GM21786 (cell line): ENCODE measurements around the gene METAP2.

ENCODE experiments used
- ATAC-seq: cut with Tn5 transposase; IDR thresholded peaks from one replicate; pipeline ENCODE4 v1.9.1; 2021; ENCODE audit not compliant: unreplicated experiment

Gene METAP2

DNA sequence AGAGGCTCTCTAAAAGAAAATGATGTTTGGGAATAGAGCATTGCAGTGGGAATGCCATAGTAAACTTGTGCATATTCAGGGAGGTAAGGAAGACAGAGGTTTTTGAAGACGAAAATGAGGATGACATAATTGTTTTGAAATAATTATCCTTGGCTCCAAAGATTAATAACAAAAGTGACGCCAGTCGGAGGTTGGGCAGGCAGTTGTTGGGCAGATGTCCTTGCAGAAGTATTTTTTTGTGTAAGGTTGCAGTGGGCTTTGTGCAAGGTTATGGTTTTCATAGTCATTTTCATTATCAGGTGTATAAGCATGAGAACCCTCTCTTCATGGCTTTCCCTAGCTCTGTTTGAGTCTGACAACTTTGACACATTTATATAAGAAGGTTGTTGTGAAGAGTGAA is 35.3 kb downstream of the METAP2 start:
- ATAC-seq, result no peak

GRCh38 chr12:95511977-95512376 is 38.0 kb downstream of the METAP2 start:
- no peak for ATAC-seq

GRCh38 chr12:95513599-95513998 is 39.6 kb downstream of the METAP2 start:
- no peak for ATAC-seq

- no peak for ATAC-seq
Measured at GRCh38 chr12:95515197-95515596, 41.2 kb downstream of the METAP2 start.

DNA sequence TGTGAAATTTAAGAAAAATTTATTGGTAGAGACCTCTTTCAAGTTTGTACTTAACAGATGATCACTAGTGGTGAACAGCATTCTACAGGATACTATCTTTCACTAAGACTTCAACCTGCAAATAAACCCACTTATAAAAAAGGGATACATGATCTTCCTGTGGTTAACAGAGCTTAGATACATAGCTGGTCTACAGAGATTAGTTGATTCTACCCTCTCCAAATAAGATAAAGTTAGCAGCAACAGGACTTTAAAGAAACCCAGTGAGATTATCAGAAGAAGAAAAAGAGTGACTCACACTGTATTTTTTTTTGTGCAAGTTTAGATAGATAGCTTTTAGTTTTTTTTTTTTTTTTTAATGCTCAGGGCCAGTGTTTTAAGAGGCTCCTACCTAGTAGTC is 42.8 kb downstream of the METAP2 start:
- no peak for ATAC-seq

DNA sequence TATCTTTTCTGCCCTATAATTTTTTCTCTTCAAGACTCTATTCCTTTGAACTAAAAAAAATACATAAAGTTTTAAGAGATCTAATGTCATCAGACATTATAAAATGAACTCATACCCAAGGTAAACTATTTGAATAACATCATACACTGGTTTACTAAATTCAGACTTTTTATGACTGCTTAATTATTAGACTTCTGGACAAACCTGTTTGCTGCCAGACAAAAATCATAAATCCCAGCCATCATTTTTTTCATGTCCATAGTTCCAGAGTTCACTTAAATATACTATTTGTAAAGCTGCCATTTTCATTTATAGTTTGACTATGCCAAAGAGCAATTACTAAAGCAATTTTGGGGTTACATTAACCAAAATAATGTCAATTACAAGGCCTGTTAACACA is 43.3 kb downstream of the METAP2 start:
- ATAC-seq, result no peak

GRCh38 chr12:95518944-95519343 is 45.0 kb downstream of the METAP2 start:
- no peak for ATAC-seq

DNA sequence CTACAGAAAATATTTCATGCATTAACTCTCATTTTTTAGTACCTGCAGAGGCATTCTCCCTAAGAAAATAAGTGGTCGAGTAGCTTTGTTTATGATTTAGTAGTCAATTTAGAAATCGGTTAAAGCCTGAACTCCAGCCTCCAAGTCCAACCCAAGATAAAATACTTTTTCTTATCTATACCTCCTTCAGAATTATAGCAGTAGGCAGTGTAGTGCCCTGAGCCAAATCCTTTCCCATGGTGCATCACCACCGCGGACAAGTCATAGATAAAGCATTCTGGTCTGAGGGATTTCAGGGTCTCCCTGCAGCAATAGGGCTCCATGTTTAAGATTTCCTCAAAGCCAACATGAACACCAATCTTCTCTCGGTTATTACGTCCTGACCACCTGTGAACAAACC is 46.9 kb downstream of the METAP2 start:
- no peak for ATAC-seq

DNA sequence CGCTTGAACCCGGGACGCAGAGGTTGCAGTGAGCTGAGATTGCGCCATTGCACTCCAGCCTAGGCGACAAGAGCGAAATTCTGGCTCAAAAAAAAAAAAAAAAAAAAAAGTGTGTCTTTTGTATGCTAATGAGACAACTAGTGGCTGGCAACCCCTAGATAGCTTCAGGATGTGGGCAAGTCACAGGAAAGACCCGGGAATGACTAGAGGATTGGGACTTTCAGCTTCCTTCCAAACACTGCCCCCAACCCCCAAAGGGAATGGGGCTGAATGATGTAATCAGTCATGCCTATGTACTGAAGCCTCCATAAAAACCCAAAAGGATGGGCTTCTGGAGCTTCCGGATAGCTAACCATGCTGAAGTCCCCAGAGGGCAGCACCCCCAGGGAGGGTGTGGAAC is 48.7 kb downstream of the METAP2 start:
- ATAC-seq, result no peak

GRCh38 chr12:95528431-95528830 is 54.5 kb downstream of the METAP2 start:
- ATAC-seq, result no peak

- ATAC-seq, result no peak
Measured at GRCh38 chr12:95529693-95530225, 55.8 kb downstream of the METAP2 start.

- ATAC-seq, result no peak
Measured at GRCh38 chr12:95532851-95533250, 58.9 kb downstream of the METAP2 start.

DNA sequence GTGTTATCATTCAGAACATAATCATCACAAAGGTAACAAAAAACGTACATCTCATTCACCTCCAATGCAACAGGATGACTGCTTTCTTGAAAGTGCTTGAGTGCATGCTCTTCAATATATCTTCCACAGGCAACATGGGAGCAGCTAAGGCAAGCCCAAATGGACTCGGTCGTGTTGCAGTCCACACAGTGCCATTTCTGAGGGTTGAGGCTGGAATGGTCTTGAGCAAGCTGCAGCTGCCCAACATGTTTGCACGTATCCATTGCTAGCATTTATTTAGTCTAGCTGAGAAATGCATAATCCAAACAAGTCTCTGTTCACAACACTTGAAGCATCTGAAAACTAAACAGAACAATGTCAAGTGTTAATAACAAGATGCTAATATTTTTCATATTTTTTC is 60.0 kb downstream of the METAP2 start:
- ATAC-seq, result no peak

GRCh38 chr12:95538006-95538405 is 64.1 kb downstream of the METAP2 start:
- no peak for ATAC-seq

DNA sequence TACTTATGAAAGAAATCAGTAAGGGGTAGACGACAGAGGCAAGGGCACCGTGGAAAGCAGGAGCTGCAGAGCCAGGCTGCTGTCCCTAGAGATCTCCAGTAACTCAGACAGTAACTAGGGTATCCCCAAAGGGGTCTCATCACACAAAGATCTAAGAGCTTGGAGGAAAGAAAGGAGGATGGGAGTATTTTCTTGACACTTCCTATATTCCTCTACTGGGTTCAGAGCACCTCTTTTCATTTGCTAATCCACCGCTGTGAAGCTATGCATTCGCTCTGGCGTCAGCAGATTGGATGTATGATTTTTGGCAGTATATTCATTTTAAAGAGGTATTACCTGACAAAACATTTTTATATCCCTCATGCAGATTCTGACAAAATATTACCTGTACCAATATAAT is 64.7 kb downstream of the METAP2 start:
- no peak for ATAC-seq

DNA sequence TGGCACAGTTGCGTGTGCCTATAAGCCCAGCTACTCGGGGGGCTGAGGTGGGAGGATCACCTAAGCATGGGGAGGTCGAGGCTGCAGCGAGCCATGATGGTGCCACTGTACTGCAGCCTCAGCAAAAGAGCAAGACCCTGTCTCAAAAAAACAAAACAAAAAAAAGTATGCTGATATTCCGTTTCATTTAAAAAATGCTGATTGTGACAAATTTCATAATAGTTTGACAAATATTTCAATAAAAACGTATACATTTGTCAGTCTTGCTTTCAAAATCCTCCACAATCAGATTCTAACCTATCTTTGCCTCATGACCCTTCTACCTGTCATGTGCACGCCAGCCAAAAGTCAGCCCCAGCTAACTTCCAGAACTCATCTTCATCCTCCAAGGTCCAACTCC is 67.5 kb downstream of the METAP2 start:
- no peak for ATAC-seq

- no peak for ATAC-seq
Measured at GRCh38 chr12:95543305-95543704, 69.4 kb downstream of the METAP2 start.

DNA sequence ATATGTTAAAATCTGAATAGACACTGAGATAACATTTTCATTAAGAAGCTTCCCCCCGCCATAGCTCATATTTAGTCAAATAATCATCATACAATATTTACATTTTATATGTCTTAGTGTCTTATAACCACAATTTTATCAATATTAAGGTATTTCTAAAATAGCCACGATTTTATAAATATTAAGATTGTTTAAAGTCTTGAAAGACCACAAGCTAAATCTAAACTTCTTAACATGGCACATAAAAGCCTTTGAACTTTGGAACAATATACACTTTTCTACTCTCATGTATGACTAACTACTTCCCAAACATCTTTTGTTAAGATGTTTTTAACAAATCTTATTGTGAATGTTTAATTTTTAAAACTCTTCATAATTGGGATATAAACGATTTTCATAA is 70.8 kb downstream of the METAP2 start:
- ATAC-seq, result no peak

DNA sequence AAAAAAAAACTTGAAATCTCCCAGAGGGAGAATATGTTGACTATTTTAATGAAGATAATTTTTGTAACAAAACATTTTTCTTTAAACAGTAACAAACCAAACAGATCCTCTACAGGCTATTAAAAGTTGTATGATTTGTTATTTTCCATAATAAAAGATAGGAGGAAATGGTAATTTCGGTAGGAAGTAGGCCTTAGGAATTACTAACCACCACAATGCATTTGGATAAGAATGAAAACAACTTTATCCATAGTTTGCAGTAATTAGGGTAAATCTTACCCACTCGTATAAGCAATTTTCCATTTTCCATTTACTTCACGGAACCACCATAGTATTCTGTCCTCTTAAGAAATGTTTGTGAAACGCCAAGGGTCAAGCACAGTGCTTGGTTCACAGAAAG is 71.4 kb downstream of the METAP2 start:
- ATAC-seq, result no peak

GRCh38 chr12:95545731-95546490 is 72.0 kb downstream of the METAP2 start:
- no peak for ATAC-seq

GRCh38 chr12:95546491-95546813 is 72.5 kb downstream of the METAP2 start:
- ATAC-seq, result no peak

DNA sequence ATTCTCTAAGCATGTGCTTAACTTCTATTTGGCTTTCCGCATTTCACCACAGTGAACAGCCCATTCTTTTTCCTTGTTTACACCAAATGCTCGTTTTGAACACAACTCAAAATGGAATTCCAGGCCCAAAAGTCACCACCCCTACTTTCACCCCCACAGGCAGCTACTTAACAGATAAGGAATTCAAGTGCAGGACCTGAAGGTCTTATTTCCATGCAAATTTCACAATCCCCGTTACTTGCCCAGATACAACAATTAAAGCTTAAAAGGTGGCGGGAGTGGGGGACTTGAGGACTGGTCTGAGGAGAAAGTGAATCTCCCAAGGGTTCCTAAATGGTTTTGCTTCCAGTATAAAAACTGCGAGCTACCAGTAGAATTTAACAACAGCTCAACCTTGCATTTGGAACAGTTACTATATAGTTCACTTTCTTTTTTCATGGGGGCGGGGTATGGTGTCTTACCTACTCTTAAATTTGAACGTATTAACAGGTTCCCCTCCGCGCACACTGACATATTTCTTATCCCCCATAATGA is 73.6 kb downstream of the METAP2 start:
- no peak for ATAC-seq

DNA sequence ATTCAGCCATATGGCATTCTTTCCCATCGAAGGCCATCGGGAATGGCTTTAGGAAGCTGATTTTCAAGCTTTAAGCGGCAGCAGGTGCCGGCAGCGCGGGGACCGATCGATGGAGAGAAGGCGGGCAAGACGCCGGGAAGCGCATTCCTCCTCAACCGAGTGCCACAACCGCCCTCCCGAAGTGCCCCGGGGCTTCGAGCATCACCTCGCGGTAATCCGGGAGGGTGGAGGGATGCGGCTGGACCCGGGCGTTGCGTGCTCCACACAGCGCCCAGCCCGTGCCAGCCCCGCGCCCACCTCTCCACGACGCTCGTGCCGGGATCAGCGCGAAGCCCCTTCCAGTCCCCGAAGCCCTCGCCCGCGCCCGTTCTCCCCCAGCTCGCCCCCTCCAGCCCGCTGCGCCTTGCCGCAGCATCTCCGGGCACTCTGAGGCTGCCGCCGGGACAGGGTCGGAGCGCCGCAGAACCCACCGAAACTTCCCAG is 74.1 kb downstream of the METAP2 start:
- no peak for ATAC-seq
